ENCODE results near the gene ETNK2.
A peak's percentile ranks its signal among the peaks of the same experiment; 100 is the strongest.

- TF ChIP-seq CTCF (IDR thresholded peaks at IDR 0.05; ENCODE audit: low read depth, low read length, missing input control) (no peak), TAF1 (conservative IDR thresholded peaks at IDR 0.05) (no peak), REST (IDR thresholded peaks at IDR 0.05) (peak; percentile 59), GABPA (IDR thresholded peaks at IDR 0.05 in 1 of 2, conservative IDR thresholded peaks at IDR 0.05 in 1 of 2) (peak in 1 of 2 donors; percentile 42), MAX (IDR thresholded peaks at IDR 0.05) (peak; percentile 95), FOXA1 (IDR thresholded peaks at IDR 0.05) (peak; percentile 100), JUND (IDR thresholded peaks at IDR 0.05) (peak; percentile 25 to 49), SP1 (IDR thresholded peaks at IDR 0.05) (peak; percentile 71), RAD21 (IDR thresholded peaks at IDR 0.05) (peak; percentile 50 to 71)
These were observed 67.5 kb downstream of the ETNK2 start for GRCh38 chr1:204084247-204084772.
